GM12878 (cell line): ENCODE data around the gene KRT28. TPM values are rescaled to one million over a fixed set of nuclear protein-coding genes. Genes with fewer than 3 reads are reported as not detected.

Source experiments
- ATAC-seq: fragments of 200-7000 bp; cut with Tn5 transposase; 3 replicates; pipeline ENCODE4 v1.9.1; 2020; ENCODE audit warnings: mild to moderate bottlenecking, moderate library complexity
- BruUV-seq: library from RNA; stranded (reverse); fragments of 400-500 nt; replicated peaks from 2 replicates; lab custom pipeline; 2021; lab: Mats Ljungman, UMichigan
- CTCF ChIA-PET: fragments of 300-600 bp; sonication (Branson Sonifier 250); formaldehyde crosslinking; extraction: SDS; loops from one replicate; lab custom pipeline; 2021; ENCODE audit warnings: inconsistent platforms; lab: Yijun Ruan, JAX
- POLR2A ChIA-PET: fragments of 350-600 bp; formaldehyde crosslinking; extraction: SDS; loops from one replicate; lab custom pipeline; 2021; ENCODE audit warnings: inconsistent platforms; lab: Charles Lee
- RAD21 ChIA-PET: fragments of 300-600 bp; sonication (Branson Sonifier 250); formaldehyde crosslinking; loops from one replicate; lab custom pipeline; 2023; ENCODE audit warnings: antibody characterized with exemption; ENCODE audit not compliant: unreplicated experiment; lab: Charles Lee
- SMC1A ChIA-PET: fragments of 300-600 bp; sonication (Branson Sonifier 250); formaldehyde crosslinking; loops from one replicate; lab custom pipeline; 2023; ENCODE audit not compliant: unreplicated experiment, uncharacterized antibody; lab: Charles Lee
- DNase-seq: peaks from one replicate; pipeline ENCODE4 v3.0.0-alpha.2; 2011; ENCODE audit warnings: low read depth, low spot score
- FAIRE-seq: peaks from 3 replicates; lab custom pipeline; 2011; peaks lifted over from hg19 to GRCh38; lab: Jason Lieb, UNC
- H2AFZ ChIP-seq: 2 replicates; pipeline ENCODE4 v1.6.0; 2011; ENCODE audit warnings: low read depth, low read length, control low read depth; ENCODE audit not compliant: control insufficient read depth
- H3K27ac ChIP-seq: 2 replicates; pipeline ENCODE4 v1.5.1; 2011; ENCODE audit warnings: control low read depth; ENCODE audit not compliant: control insufficient read depth, insufficient read depth
- H3K27me3 ChIP-seq, 2 experiments: replicated peaks in 1 of 2; 2 replicates each; pipeline versions ENCODE4 v1.6.0 to v1.6.1; 2011; ENCODE audit warnings: low read length in 1 of 2; ENCODE audit not compliant: control insufficient read depth in 2 of 2, insufficient read depth in 2 of 2
- H3K36me3 ChIP-seq, 2 experiments: 2 replicates each; pipeline ENCODE4 v1.5.1; 2011; ENCODE audit warnings: low read length in 1 of 2; ENCODE audit not compliant: control insufficient read depth in 2 of 2, insufficient read depth in 2 of 2
- H3K4me1 ChIP-seq: 2 replicates; pipeline ENCODE4 v1.6.1; 2011; ENCODE audit warnings: mild to moderate bottlenecking, low read length, moderate library complexity, mixed read lengths; ENCODE audit not compliant: control insufficient read depth, insufficient read depth
- H3K4me2 ChIP-seq: 2 replicates; pipeline ENCODE4 v1.6.0; 2011; ENCODE audit warnings: control low read depth; ENCODE audit not compliant: control insufficient read depth, insufficient read depth
- H3K4me3 ChIP-seq: fragments of 200-600 bp; sonication (generic); 2 replicates; pipeline ENCODE4 v1.5.1; 2016
- H3K79me2 ChIP-seq: 2 replicates; pipeline ENCODE4 v1.6.0; 2011; ENCODE audit warnings: low read length; ENCODE audit not compliant: control insufficient read depth, insufficient read depth
- H3K9ac ChIP-seq: 2 replicates; pipeline ENCODE4 v1.8.0; 2011; ENCODE audit warnings: low read length, control low read depth, mixed read lengths; ENCODE audit not compliant: control insufficient read depth, insufficient read depth
- H3K9me3 ChIP-seq: replicated peaks from 3 replicates; pipeline ENCODE4 v1.5.1; 2011; ENCODE audit warnings: mild to moderate bottlenecking, low read length; ENCODE audit not compliant: control insufficient read depth, insufficient read depth
- H4K20me1 ChIP-seq: 2 replicates; pipeline ENCODE4 v1.6.0; 2011; ENCODE audit not compliant: control insufficient read depth, insufficient read depth
- CBX5 ChIP-seq: sonication (generic); IDR thresholded peaks from 2 replicates; pipeline ENCODE4 v1.6.1; 2016; ENCODE audit warnings: low read depth, moderate library complexity, mild to moderate bottlenecking, inconsistent platforms
- CHD2 ChIP-seq: IDR thresholded peaks from 2 replicates; pipeline ENCODE4 v1.6.1; 2011; ENCODE audit warnings: low read depth, low read length, improper control_type of control experiment, borderline replicate concordance
- CHD4 ChIP-seq: fragments of 200-600 bp; sonication (generic); IDR thresholded peaks from 2 replicates; pipeline ENCODE4 v1.6.1; 2016; ENCODE audit warnings: mild to moderate bottlenecking
- GATAD2B ChIP-seq: fragments of 450-650 bp; conservative IDR thresholded peaks from 2 replicates; pipeline ENCODE4 v1.6.1; 2017; ENCODE audit warnings: low read depth, mild to moderate bottlenecking, moderate library complexity
- HSF1 ChIP-seq: fragments of 150-350 bp; IDR thresholded peaks from 2 replicates; pipeline ENCODE4 v1.6.1; 2014; ENCODE audit warnings: mild to moderate bottlenecking, low read depth, low read length
- PBX3 ChIP-seq: IDR thresholded peaks from 2 replicates; pipeline ENCODE4 v1.6.1; 2011; ENCODE audit warnings: mild to moderate bottlenecking, low read depth, low read length, moderate library complexity; ENCODE audit not compliant: insufficient replicate concordance
- RFX5 ChIP-seq: IDR thresholded peaks from 2 replicates; pipeline ENCODE4 v1.6.1; 2011; ENCODE audit warnings: low read depth, low read length, improper control_type of control experiment
- SIX5 ChIP-seq: IDR thresholded peaks from 2 replicates; pipeline ENCODE4 v1.6.1; 2011; ENCODE audit warnings: mild to moderate bottlenecking, low read depth, low read length, moderate library complexity; ENCODE audit not compliant: severe bottlenecking
- SP1 ChIP-seq: IDR thresholded peaks from one replicate; pipeline ENCODE4 v1.6.1; 2011; ENCODE audit warnings: low read depth, low read length
- WGBS: methylation state at CpG from one replicate; pipeline ENCODE4 v1.1.6; 2016; ENCODE audit warnings: low lambda C conversion rate; ENCODE audit not compliant: insufficient replicate concordance, insufficient coverage; ENCODE audit errors: missing lambda C conversion rate; 5-methylcytosine and 5-hydroxymethylcytosine counted together
- in situ Hi-C: fragments of 300-500 bp; cut with MboI; formaldehyde crosslinking; loops from 9 replicates; pipeline ENCODE4 v1.14.3; 2018; ENCODE audit warnings: mixed read lengths
- intact Hi-C: fragments of 100-400 bp; cut with micrococcal nuclease; formaldehyde crosslinking; loops from one replicate; pipeline ENCODE4 v1.14.2; 2022; ENCODE audit not compliant: unreplicated experiment
- polyA plus RNA-seq, 11 experiments: library from polyadenylated mRNA; depleted of rRNA in 4 of 11; unstranded in 6 of 11; stranded (reverse) in 5 of 11; fragments of >200 nt; fragmentation: Nextera tagmentation in 4 of 11; fragmentation: Illumina TruSeq in 1 of 11; extraction: Ambion mirVana in 4 of 11; extraction: Trizol in 1 of 11; gene quantifications; 1 replicate in 1 of 11; 2 replicates in 10 of 11; pipeline versions ENCODE4 v1.2.1 to v1.2.3, GENCODE V29; 2011 to 2016; ENCODE audit warnings: inconsistent platforms in 2 of 11, missing spikeins in 2 of 11, low read depth in 1 of 11
- total RNA-seq, 4 experiments: library from RNA; depleted of rRNA in 3 of 4; stranded (reverse); fragments of >200 nt in 3 of 4; fragmentation: Illumina TruSeq in 1 of 4; extraction: Trizol in 1 of 4; gene quantifications; 2 replicates each; pipeline versions ENCODE4 v1.2.1 to v1.2.3, GENCODE V29; 2013 to 2021
- TF ChIP-seq, protein P1 (sequence below): fragments of 450-650 bp; IDR thresholded peaks from 2 replicates; pipeline ENCODE4 v1.6.1; 2017; ENCODE audit warnings: low read depth, mild to moderate bottlenecking, moderate library complexity

Gene KRT28
- total and polyA plus RNA-seq, 10 of the 15 experiments (the other 5 are each of a cell fraction or from before 2014, with no cell fraction given), result not detected

GRCh38 chr17:40830085-40830776 lies 30.5 kb upstream of the KRT28 start:
- H3K9me3 ChIP-seq, result no peaks in the 10 kb centered on the region
- no peak overlapping the region for H3K9ac ChIP-seq
- POLR2A ChIA-PET, result no interaction called here
- no peaks in the 10 kb centered on the region for H3K27me3 ChIP-seq
- no TSS peak for BruUV-seq
- H4K20me1 ChIP-seq, result no peaks in the 10 kb centered on the region
- SMC1A ChIA-PET, result no interaction called here
- TF ChIP-seq SP1, result no peak
- TF ChIP-seq, protein P1, sequence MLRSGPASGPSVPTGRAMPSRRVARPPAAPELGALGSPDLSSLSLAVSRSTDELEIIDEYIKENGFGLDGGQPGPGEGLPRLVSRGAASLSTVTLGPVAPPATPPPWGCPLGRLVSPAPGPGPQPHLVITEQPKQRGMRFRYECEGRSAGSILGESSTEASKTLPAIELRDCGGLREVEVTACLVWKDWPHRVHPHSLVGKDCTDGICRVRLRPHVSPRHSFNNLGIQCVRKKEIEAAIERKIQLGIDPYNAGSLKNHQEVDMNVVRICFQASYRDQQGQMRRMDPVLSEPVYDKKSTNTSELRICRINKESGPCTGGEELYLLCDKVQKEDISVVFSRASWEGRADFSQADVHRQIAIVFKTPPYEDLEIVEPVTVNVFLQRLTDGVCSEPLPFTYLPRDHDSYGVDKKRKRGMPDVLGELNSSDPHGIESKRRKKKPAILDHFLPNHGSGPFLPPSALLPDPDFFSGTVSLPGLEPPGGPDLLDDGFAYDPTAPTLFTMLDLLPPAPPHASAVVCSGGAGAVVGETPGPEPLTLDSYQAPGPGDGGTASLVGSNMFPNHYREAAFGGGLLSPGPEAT, result no peak
- CTCF ChIA-PET, result interaction anchor here (1.0 kb wide), 1 partner anchor 11 kb away, joined by 3 read pairs; no protein-coding TSS in a partner anchor
- RAD21 ChIA-PET, result no interaction called here
- H3K79me2 ChIP-seq, result no peaks in the 10 kb centered on the region
- H2AFZ ChIP-seq, result no peak overlapping the region
- in situ Hi-C loops, result no loop called here
- H3K4me1 ChIP-seq, result no peaks in the 10 kb centered on the region
- H3K4me2 ChIP-seq, result no peak overlapping the region
- H3K36me3 ChIP-seq, result no peaks in the 10 kb centered on the region
- no peak overlapping the region for H3K27ac ChIP-seq
- DNase-seq, result no peak
- ATAC-seq, result no peak
- no peak overlapping the region for H3K4me3 ChIP-seq
- 70% methylated on average over 2 of the region's 2 CpGs for WGBS
- FAIRE-seq, result no peak
- intact Hi-C loops, result no loop called here

DNA sequence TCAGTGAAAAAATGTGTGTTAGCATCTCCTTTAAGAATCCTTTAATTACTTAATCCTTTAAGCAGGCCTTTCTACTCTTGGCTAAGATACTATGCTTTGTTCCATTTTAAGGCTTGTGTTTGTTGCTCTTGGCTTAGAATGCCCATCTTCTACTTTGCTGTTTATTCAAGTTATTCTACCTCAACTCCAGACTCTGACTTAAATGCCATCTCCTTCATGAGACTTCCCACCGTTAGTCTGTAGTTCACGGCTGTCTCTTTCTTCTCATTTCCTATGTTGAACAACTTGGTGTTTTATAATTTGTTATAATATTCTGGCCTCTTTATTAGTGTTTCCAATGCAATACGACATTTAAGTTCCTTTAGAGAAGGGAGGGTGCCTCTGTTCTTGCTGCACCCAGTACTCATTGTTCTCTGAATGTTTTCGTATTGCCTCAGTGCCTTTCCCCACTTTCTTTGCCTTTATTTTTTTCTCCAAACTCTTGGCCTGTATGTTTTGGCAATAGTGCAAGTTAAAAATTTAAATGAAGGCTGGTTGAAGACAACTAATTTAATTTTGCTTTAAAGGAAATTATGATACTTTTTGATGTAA lies 28.8 kb upstream of the KRT28 start:
- no peak overlapping the region for H3K27ac ChIP-seq
- POLR2A ChIA-PET, result interaction anchor here (0.6 kb wide), 1 partner anchor 85 kb away, joined by 3 read pairs; no protein-coding TSS in a partner anchor
- no peak for TF ChIP-seq PBX3
- no peak for TF ChIP-seq CBX5
- no peak for TF ChIP-seq RFX5
- no peak for TF ChIP-seq SIX5
- no peak for TF ChIP-seq CHD2
- no peak for TF ChIP-seq CHD4
- TF ChIP-seq GATAD2B, result no peak
- no peak for TF ChIP-seq HSF1

More for the DNA sequence above, 28.8 kb upstream of the KRT28 start:
- WGBS, result 79% methylated on average over 4 of the region's 4 CpGs
- H4K20me1 ChIP-seq, result no peaks in the 10 kb centered on the region
- H3K4me3 ChIP-seq, result no peak overlapping the region
- ChIA-PET CTCF (interaction anchor here (0.6 kb wide), 1 partner anchor 21 kb away, joined by 3 read pairs; no protein-coding TSS in a partner anchor), SMC1A (interaction anchor here (0.7 to 1.1 kb wide), 3 partner anchors 8 to 75 kb away, joined by 3 read pairs; no protein-coding TSS in a partner anchor), RAD21 (no interaction called here)
- in situ Hi-C loops, result no loop called here
- FAIRE-seq, result no peak
- ATAC-seq, result no peak
- no peaks in the 10 kb centered on the region for H3K27me3 ChIP-seq
- H3K36me3 ChIP-seq, result no peaks in the 10 kb centered on the region
- H3K9me3 ChIP-seq, result no peaks in the 10 kb centered on the region
- no TSS peak for BruUV-seq
- H3K4me1 ChIP-seq, result peaks cover 4% of the 10 kb centered on the region; the same call in 1 of the 2 replicates
- intact Hi-C loops, result no loop called here
- H3K4me2 ChIP-seq, result no peak overlapping the region
- no peak overlapping the region for H2AFZ ChIP-seq
- no peak overlapping the region for H3K9ac ChIP-seq
- DNase-seq, result no peak
- no peaks in the 10 kb centered on the region for H3K79me2 ChIP-seq
